GM19324 (cell line): ENCODE data around the gene ZYX.

Experiments
- ATAC-seq: cut with Tn5 transposase; IDR thresholded peaks from one replicate; pipeline ENCODE4 v1.9.1; 2021; ENCODE audit warnings: mild to moderate bottlenecking, moderate library complexity; ENCODE audit not compliant: unreplicated experiment, low FRiP score

The ZYX gene

DNA sequence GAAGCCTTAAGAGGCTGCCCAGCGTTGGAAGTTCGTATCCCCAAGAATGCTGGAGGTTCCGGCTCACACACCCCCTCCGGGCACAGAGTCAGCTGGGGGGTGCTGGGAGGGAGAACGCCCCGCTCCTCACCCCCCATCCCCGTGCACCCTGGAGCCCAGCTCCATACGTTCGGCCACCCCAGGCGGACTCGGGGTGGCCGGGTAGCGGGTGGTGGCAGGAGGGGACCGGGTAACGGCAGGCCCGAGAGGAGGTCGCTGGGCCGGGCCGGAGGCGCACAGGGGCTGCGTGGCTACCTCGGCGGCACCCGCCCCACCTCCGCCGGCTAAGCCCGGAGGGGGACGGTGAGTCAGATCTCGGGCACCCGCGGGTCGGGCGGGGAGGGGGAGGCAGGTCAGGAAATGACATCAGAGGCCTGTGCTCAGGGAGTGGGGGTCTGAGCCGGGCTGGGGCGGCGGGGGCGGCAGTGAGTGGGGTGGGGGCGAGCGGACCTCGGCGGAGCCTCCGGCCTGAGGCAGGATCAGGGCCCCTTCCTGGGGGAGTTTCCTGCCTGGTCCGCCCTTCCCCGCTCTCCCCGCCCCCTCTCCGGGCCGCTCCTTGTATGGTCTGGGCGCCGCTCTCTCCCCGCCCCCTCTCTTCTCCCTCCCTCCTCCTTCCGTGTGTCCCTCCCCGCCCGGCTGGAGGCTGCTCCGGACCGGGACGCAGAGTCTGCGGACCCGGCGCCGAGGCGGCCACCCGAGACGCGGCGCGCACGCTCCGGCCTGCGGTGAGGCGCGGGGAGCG is at the start of gene ZYX:
TSS of gene ZYX (plus strand) at position 700 of the 781 bp plus-strand sequence. CDS start 227 bp downstream, outside the sequence.
- ATAC-seq = peak; percentile 81

GRCh38 chr7:143334244-143334643 is 46.9 kb upstream of the ZYX start:
- ATAC-seq = no peak

DNA sequence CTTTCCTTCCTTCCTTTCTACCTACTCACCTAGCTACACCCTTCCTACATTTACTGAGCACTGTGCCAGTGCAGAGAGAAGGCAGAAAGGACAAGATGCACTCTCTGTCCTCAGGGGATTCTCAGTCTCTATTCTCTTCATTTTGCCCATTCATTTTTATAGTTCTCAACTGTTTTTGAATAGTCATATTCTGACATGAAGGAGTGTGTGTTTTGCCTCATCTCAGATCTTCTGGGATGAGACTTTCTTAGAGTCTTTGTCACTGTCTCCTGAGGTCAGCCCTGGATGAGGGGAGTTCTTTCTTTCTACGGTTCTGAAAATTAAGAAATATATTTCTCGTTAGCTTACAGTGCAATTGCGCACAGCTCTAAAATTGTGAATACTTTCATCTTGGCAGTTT is 43.9 kb upstream of the ZYX start:
- no peak for ATAC-seq

- ATAC-seq = no peak
Observed at GRCh38 chr7:143341842-143342241, 39.3 kb upstream of the ZYX start.

GRCh38 chr7:143343596-143343995 is 37.5 kb upstream of the ZYX start:
- ATAC-seq = no peak

DNA sequence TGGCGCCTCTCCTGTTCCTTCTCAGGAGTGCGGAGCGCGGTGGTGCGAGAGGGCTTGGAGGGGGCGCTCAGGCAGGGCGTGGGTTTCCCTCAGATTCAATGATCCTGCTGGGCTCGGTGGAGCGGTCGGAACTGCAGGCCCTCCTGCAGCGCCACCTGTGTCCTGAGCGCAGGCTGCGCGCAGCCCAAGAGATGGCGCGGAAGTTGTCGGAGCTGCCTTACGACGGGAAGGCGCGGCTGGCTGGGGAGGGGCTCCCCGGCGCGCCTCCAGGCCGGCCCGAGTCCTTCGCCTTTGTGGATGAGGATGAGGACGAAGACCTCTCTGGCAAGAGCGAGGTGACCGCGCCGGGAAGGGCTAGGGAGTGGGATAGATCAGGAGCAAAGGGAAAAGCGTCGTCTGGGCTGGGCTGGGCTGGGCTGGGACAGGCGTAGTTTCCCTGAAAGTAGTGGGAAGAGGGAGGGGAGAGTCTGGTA is 35.7 kb upstream of the ZYX start:
- ATAC-seq = peak; percentile 68

- no peak for ATAC-seq
Observed at GRCh38 chr7:143346018-143346417, 35.1 kb upstream of the ZYX start.

GRCh38 chr7:143347950-143348349 is 33.2 kb upstream of the ZYX start:
- no peak for ATAC-seq

GRCh38 chr7:143351060-143351459 is 30.1 kb upstream of the ZYX start:
- ATAC-seq = no peak

- ATAC-seq = no peak
Observed at GRCh38 chr7:143351574-143351973, 29.6 kb upstream of the ZYX start.

GRCh38 chr7:143352531-143353002 is 28.6 kb upstream of the ZYX start:
- ATAC-seq = no peak

- ATAC-seq = no peak
Observed at GRCh38 chr7:143354376-143354775, 26.8 kb upstream of the ZYX start.

DNA sequence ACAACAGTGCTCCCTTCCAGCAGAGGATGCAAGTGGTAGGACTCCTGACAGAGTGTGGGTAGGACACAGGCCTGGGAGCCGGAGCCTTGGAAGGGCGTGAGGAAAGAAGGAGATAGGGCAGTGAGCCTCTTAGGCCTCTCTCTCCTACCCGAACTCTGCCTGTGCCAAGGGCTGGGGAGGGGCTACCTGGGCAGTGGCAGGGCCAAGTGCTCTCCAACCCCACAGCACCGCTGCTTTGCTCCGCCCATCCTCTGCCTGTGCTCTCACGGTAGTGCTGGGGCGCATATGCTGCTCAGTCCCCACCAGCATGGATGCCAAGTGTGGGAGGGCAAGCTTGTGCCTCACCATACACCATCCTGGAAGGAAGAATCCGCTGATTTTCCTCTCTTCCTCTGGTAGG is 26.2 kb upstream of the ZYX start:
- no peak for ATAC-seq

GRCh38 chr7:143355450-143356385 is 25.4 kb upstream of the ZYX start:
- ATAC-seq = no peak

DNA sequence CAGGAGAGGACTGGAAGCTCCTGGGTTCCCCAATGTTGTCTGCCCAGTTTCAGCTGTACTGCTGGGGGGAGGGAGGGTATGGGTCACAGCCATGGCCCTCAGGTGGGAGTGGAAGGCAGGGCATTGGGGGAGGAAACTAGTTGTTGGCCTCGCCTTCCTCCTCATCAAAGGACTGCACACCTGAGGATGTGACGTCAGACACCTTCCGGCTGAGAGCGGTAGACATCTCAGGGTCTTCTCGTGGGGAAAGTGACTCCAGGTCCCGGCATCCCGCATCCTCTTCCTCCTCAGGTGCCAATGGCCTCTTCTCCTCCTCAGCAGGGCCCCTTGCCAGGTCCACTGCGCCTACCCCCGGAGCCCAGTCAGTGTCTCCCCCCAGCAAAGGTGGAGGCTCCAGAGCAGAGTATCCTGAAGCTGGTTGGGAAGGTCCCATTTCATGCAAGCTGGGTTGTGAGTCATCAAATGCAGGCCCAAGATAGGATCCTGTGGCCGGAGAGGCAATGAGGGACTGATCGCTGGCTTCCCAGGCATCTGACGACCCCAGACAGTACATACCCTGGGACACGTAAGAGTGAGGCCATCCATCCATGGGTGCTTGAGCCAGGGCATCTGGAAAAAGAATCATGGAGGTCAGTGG is 24.6 kb upstream of the ZYX start:
- ATAC-seq = no peak

DNA sequence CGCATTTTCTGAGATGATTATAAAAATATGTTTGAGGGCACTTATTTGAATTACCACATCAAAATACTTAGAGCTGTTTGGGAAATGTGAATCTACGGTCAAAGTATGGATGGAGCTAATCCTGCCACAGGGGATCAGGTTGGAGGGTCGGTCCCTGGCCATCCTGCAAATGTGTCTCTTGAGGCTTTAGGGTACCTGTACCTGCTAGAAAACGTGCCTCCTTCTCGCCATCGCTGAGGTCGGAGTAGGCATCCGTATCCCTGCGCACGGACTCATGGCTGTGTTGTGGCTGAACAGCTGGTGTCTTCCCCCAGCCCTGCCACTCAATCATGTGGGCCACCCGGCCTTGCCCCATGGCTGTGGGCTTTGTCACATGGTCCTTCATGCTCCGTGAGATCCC is 22.5 kb upstream of the ZYX start:
- ATAC-seq = no peak

DNA sequence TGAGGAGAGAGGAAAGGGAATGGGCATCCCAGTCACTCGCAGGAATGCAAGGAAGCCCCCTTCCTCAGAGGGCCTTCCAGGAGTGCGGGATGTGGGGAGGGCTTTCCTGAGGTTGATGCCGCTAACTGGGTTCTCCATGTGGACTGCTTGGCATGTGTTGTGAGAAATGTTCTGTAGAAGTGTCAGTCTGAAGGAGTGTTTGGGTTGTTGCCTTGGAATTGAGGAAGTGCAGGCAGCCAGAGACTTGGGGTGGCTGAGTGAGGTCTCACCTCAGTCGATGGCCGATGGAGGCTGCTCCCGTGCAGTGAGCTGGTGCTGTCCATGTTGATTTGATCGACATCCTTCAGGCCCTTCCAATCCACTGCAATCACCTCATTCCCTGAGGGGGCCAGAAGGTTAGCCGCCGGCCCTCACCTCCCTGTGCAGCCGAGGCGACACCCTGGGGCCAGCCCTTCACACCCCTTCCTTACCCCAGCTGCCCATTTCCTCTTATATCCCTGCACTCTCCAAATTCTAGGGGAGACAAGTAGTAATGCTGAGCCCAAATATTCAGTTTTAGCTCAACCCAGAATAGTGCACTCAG is 21.3 kb upstream of the ZYX start:
- no peak for ATAC-seq

- no peak for ATAC-seq
Observed at GRCh38 chr7:143360788-143361551, 20.2 kb upstream of the ZYX start.

DNA sequence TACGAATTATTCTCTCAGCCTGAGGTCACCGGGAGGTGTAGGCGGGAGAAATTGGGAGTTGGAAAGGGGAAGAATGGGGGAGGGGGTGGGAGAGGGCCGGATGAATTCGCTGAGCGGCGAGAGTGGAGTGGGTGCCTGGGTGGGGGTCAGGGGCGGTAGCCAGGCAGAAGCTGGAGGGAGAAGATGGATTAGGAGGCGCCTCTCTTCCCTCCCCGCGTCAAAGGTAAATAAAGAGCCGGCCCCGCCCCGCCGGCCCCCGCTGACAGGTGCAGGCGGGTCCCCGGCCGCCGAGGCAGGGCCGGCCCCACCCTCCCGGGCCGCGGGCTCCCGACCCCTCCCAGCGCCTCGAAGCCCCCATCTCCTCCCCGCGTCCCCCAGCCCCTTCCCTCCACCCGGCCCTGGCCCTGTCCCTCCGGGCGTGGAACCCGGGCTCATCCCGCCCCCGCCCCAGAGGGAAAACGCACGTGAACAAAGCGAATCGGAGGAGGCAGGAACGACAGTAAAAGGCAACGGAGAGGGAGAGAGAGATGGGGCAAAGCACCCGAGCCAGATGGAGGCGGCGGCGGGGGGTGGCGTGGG is 19.5 kb upstream of the ZYX start:
- ATAC-seq = no peak
